IMR-90 (cell line): ENCODE measurements around the gene HDGFL2. TPM values are rescaled to one million over a fixed set of nuclear protein-coding genes. Genes with fewer than 3 reads are reported as not detected.

Experiments used
- ATAC-seq: fragments of 200-7000 bp; cut with Tn5 transposase; 2 replicates; pipeline ENCODE4 v1.9.1; 2020; ENCODE audit warnings: low read depth, mild to moderate bottlenecking, moderate library complexity
- BruUV-seq: library from RNA; stranded (reverse); fragments of 400-500 nt; replicated peaks from 2 replicates; lab custom pipeline; 2021; lab: Mats Ljungman, UMichigan
- CTCF ChIA-PET: fragments of 300-600 bp; formaldehyde crosslinking; extraction: SDS; loops from one replicate; lab custom pipeline; 2021; ENCODE audit warnings: antibody characterized with exemption; lab: Yijun Ruan, JAX
- POLR2A ChIA-PET: fragments of 300-600 bp; sonication (Branson Sonifier 250); formaldehyde crosslinking; loops from one replicate; lab custom pipeline; 2022; ENCODE audit warnings: antibody characterized with exemption; ENCODE audit not compliant: unreplicated experiment; lab: Charles Lee
- DNase-seq: peaks from one replicate; pipeline ENCODE4 v3.0.0; 2013
- H2AFZ ChIP-seq: replicated peaks from 2 replicates; pipeline ENCODE3; 2013; ENCODE audit warnings: low read length, mild to moderate bottlenecking; ENCODE audit not compliant: poor library complexity
- H2AK5ac ChIP-seq: 2 replicates; pipeline ENCODE4 v1.6.1; 2013; ENCODE audit warnings: low read depth, low read length, inconsistent platforms
- H2AK9ac ChIP-seq: replicated peaks from 2 replicates; pipeline ENCODE3; 2013; ENCODE audit warnings: mild to moderate bottlenecking, low read depth, low read length, moderate library complexity; ENCODE audit not compliant: poor library complexity
- H2BK120ac ChIP-seq: 2 replicates; pipeline ENCODE4 v1.6.1; 2013; ENCODE audit warnings: low read depth, low read length, inconsistent platforms
- H2BK15ac ChIP-seq: 3 replicates; pipeline ENCODE4 v1.6.1; 2013; ENCODE audit warnings: low read depth, low read length, inconsistent platforms
- H2BK20ac ChIP-seq: 2 replicates; pipeline ENCODE4 v1.6.1; 2013; ENCODE audit warnings: low read depth, mild to moderate bottlenecking, inconsistent platforms, low read length, moderate library complexity
- H2BK5ac ChIP-seq: 2 replicates; pipeline ENCODE4 v1.6.1; 2013; ENCODE audit warnings: mild to moderate bottlenecking, low read depth, low read length, inconsistent platforms; ENCODE audit not compliant: poor library complexity, severe bottlenecking
- H3K14ac ChIP-seq: replicated peaks from 2 replicates; pipeline ENCODE4 v1.6.1; 2013; ENCODE audit warnings: low read depth, low read length, inconsistent platforms
- H3K18ac ChIP-seq: 2 replicates; pipeline ENCODE4 v1.6.1; 2013; ENCODE audit warnings: low read depth, low read length, control low read depth
- H3K23ac ChIP-seq: 2 replicates; pipeline ENCODE4 v1.6.1; 2013; ENCODE audit warnings: low read depth, low read length, inconsistent platforms
- H3K27ac ChIP-seq: 2 replicates; pipeline ENCODE4 v1.5.1; 2013; ENCODE audit warnings: mild to moderate bottlenecking, control low read depth, low read length; ENCODE audit not compliant: insufficient read depth
- H3K27me3 ChIP-seq: 2 replicates; pipeline ENCODE4 v1.6.1; 2013; ENCODE audit warnings: low read length; ENCODE audit not compliant: control insufficient read depth, insufficient read depth
- H3K36me3 ChIP-seq: 2 replicates; pipeline ENCODE4 v1.6.1; 2013; ENCODE audit warnings: low read length, mixed read lengths; ENCODE audit not compliant: control insufficient read depth, insufficient read depth
- H3K4ac ChIP-seq: 2 replicates; pipeline ENCODE4 v1.6.1; 2013; ENCODE audit warnings: low read depth, low read length, inconsistent platforms
- H3K4me1 ChIP-seq: 2 replicates; pipeline ENCODE4 v1.6.1; 2013; ENCODE audit warnings: low read length, mixed read lengths; ENCODE audit not compliant: control insufficient read depth, insufficient read depth
- H3K4me2 ChIP-seq: 2 replicates; pipeline ENCODE4 v1.6.1; 2013; ENCODE audit warnings: low read depth, mild to moderate bottlenecking, control low read depth, low read length, moderate library complexity
- H3K4me3 ChIP-seq: 2 replicates; pipeline ENCODE4 v1.5.1; 2013; ENCODE audit warnings: low read depth, mild to moderate bottlenecking, control low read depth, low read length, moderate library complexity; ENCODE audit not compliant: insufficient read depth
- H3K56ac ChIP-seq: 2 replicates; pipeline ENCODE4 v1.6.1; 2013; ENCODE audit warnings: low read length, inconsistent platforms; ENCODE audit not compliant: insufficient read depth; ENCODE audit errors: extremely low read depth
- H3K79me1 ChIP-seq, 2 experiments: 2 replicates each; pipeline ENCODE4 v1.6.1; 2013; ENCODE audit warnings: low read length in 2 of 2, inconsistent platforms in 1 of 2, low read depth in 1 of 2
- H3K9ac ChIP-seq: 2 replicates; pipeline ENCODE4 v1.6.1; 2013; ENCODE audit warnings: low read depth, low read length, control low read depth
- H3K9me1 ChIP-seq: 2 replicates; pipeline ENCODE4 v1.6.1; 2013; ENCODE audit warnings: low read length, inconsistent platforms; ENCODE audit not compliant: insufficient read depth
- H3K9me3 ChIP-seq: 2 replicates; pipeline ENCODE4 v1.6.1; 2013; ENCODE audit warnings: low read length; ENCODE audit not compliant: control insufficient read depth, insufficient read depth
- H4K20me1 ChIP-seq: 2 replicates; pipeline ENCODE4 v1.6.1; 2013; ENCODE audit warnings: low read length, inconsistent platforms; ENCODE audit not compliant: insufficient read depth
- H4K5ac ChIP-seq: 2 replicates; pipeline ENCODE4 v1.6.1; 2013; ENCODE audit warnings: mild to moderate bottlenecking, low read depth, low read length, control low read depth
- H4K8ac ChIP-seq, 2 experiments: 2 replicates each; pipeline ENCODE4 v1.6.1; 2013; ENCODE audit warnings: low read depth in 2 of 2, low read length in 2 of 2, control low read depth in 1 of 2, inconsistent platforms in 1 of 2
- H4K91ac ChIP-seq: 2 replicates; pipeline ENCODE4 v1.6.1; 2013; ENCODE audit warnings: low read depth, low read length, inconsistent platforms; ENCODE audit not compliant: insufficient read depth
- FOS ChIP-seq: fragments of 150-350 bp; IDR thresholded peaks from 2 replicates; pipeline ENCODE4 v1.6.1; 2016; ENCODE audit warnings: low read depth, low read length
- MXI1 ChIP-seq: IDR thresholded peaks from 2 replicates; pipeline ENCODE4 v1.6.1; 2012; ENCODE audit warnings: low read depth, mild to moderate bottlenecking, low read length, moderate library complexity, borderline replicate concordance
- RFX5 ChIP-seq: IDR thresholded peaks from 2 replicates; pipeline ENCODE4 v1.8.0; 2012; ENCODE audit warnings: low read depth, mild to moderate bottlenecking, low read length, moderate library complexity
- WGBS, 2 experiments: methylation state at CpG; one replicate each; pipeline versions ENCODE4 v1.1.5 to v1.1.7; 2013; ENCODE audit warnings: missing lambda C conversion rate in 2 of 2; ENCODE audit not compliant: insufficient read length in 1 of 2; ENCODE audit errors: extremely low coverage in 2 of 2; 5-methylcytosine and 5-hydroxymethylcytosine counted together
- dilution Hi-C: fragments of 300-500 bp; cut with HindIII; formaldehyde crosslinking; loops from one replicate; pipeline ENCODE4 v1.14.3; 2018; ENCODE audit warnings: low sequenced_read_pairs; ENCODE audit not compliant: unreplicated experiment
- in situ Hi-C: fragments of 300-500 bp; cut with MboI; formaldehyde crosslinking; loops from 3 replicates; pipeline ENCODE4 v1.14.3; 2019; ENCODE audit warnings: low sequenced_read_pairs, inconsistent platforms, mixed read lengths
- intact Hi-C: fragments of 100-400 bp; cut with micrococcal nuclease; formaldehyde crosslinking; loops from 2 replicates; pipeline ENCODE4 v1.10.0; 2022
- polyA plus RNA-seq, 3 experiments: library from polyadenylated mRNA; depleted of rRNA; stranded (reverse); fragments of >200 nt; gene quantifications; 2 replicates each; pipeline ENCODE4 v1.2.3, GENCODE V29; 2012; ENCODE audit warnings: low replicate concordance in 1 of 3
- total RNA-seq: library from RNA; depleted of rRNA; stranded (reverse); fragments of >200 nt; gene quantifications from 2 replicates; pipeline ENCODE4 v1.2.3, GENCODE V29; 2012
- TF ChIP-seq, protein P1 (sequence below): fragments of 150-350 bp; IDR thresholded peaks from 2 replicates; pipeline ENCODE4 v1.6.1; 2016; ENCODE audit warnings: low read depth, mild to moderate bottlenecking, low read length, moderate library complexity, borderline replicate concordance

Gene HDGFL2
- total and polyA plus RNA-seq, 2 of the 4 experiments (the other 2 are of a cell fraction) = 35.8 to 48.5 TPM

DNA sequence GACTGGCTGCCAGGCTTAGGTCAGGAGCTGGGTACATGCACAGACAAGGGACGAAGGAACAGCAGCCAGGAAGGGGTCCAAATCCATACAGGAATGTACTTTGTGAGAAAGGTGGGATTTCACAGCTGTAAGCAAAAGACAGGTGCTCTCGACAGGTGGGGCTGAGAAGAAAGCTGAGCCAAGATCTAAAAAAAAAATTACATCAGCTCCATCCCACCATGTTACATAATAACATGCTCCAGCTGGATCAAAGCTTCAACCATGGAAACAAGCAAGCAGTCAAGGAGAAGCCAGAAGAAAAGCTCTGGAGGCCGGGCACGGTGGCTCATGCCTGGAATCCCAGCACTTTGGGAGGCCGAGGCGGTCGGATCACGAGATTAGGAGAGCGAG lies 22.5 kb upstream of the HDGFL2 start:
- Histone ChIP-seq H3K9me1 (peaks cover 6% of the 10 kb centered on the region; the same call in 1 of the 2 replicates), H3K23ac (no peak overlapping the region), H3K56ac (no peak overlapping the region), H4K8ac (no peak overlapping the region), H3K9ac (no peak overlapping the region), H2BK15ac (no peak overlapping the region), H3K27ac (no peak overlapping the region), H4K20me1 (peaks cover 18% of the 10 kb centered on the region), H3K79me1 (peaks cover 7 to 51% of the 10 kb centered on the region in 2 experiments), H3K14ac (no peak overlapping the region), H3K9me3 (no peaks in the 10 kb centered on the region), H3K4ac (no peak overlapping the region), H2BK20ac (no peak overlapping the region), H3K4me2 (no peak overlapping the region), H4K5ac (no peak overlapping the region), H2AK5ac (no peak overlapping the region), H3K4me1 (peaks cover 1% of the 10 kb centered on the region), H2BK120ac (no peak overlapping the region), H3K27me3 (no peaks in the 10 kb centered on the region), H4K91ac (no peak overlapping the region), H2AFZ (no peak overlapping the region), H3K4me3 (no peak overlapping the region), H2BK5ac (no peak overlapping the region), H3K36me3 (peaks cover 77% of the 10 kb centered on the region), H3K18ac (no peak overlapping the region), H2AK9ac (no peak overlapping the region)
- no peak for ATAC-seq
- WGBS, 2 experiments = 100% methylated on average over 7 of the region's 9 CpGs; no CpG with 5 or more reads in 1 of the 2 experiments
- intact Hi-C loops (no loop called here), in situ Hi-C loops (no loop called here), dilution Hi-C loops (no loop called here)
- POLR2A ChIA-PET = no interaction called here
- BruUV-seq = no TSS peak
- CTCF ChIA-PET = no interaction called here
- TF ChIP-seq RFX5 = no peak
- TF ChIP-seq MXI1 = no peak
- no peak for TF ChIP-seq FOS
- TF ChIP-seq, protein P1, sequence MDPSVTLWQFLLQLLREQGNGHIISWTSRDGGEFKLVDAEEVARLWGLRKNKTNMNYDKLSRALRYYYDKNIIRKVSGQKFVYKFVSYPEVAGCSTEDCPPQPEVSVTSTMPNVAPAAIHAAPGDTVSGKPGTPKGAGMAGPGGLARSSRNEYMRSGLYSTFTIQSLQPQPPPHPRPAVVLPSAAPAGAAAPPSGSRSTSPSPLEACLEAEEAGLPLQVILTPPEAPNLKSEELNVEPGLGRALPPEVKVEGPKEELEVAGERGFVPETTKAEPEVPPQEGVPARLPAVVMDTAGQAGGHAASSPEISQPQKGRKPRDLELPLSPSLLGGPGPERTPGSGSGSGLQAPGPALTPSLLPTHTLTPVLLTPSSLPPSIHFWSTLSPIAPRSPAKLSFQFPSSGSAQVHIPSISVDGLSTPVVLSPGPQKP = no peak
- DNase-seq = no peak
